H1 (cell line): ENCODE results near the gene VDAC2. TPM values are rescaled to one million over a fixed set of nuclear protein-coding genes. Genes with fewer than 3 reads are reported as not detected.

Source experiments
- CTCF ChIA-PET: fragments of 300-600 bp; sonication (Branson Sonifier 250); formaldehyde crosslinking; loops from one replicate; lab custom pipeline; 2021; ENCODE audit not compliant: partially characterized antibody; lab: Charles Lee
- POLR2A ChIA-PET: fragments of 300-600 bp; sonication (Branson Sonifier 250); formaldehyde crosslinking; loops from one replicate; lab custom pipeline; 2021; ENCODE audit warnings: inconsistent platforms; ENCODE audit not compliant: partially characterized antibody; lab: Charles Lee
- DNase-seq, 2 experiments: peaks; one replicate each; pipeline versions ENCODE4 v3.0.0 to v3.0.0-alpha.2; 2010 to 2022; ENCODE audit warnings: low spot score in 2 of 2, low read depth in 1 of 2, mixed read lengths in 1 of 2
- FAIRE-seq: peaks from 2 replicates; lab custom pipeline; 2011; peaks lifted over from hg19 to GRCh38; lab: Jason Lieb, UNC
- H2AFZ ChIP-seq: 2 replicates; pipeline ENCODE4 v1.8.1; 2012; ENCODE audit warnings: low read length, inconsistent platforms
- H2AK5ac ChIP-seq: 2 replicates; pipeline ENCODE4 v1.6.1; 2013; ENCODE audit warnings: low read depth, low read length
- H2BK120ac ChIP-seq: replicated peaks from 2 replicates; pipeline ENCODE3; 2013; ENCODE audit warnings: low read depth, low read length, inconsistent platforms
- H2BK12ac ChIP-seq: 2 replicates; pipeline ENCODE4 v1.6.1; 2013; ENCODE audit warnings: low read depth, low read length
- H2BK15ac ChIP-seq: 2 replicates; pipeline ENCODE4 v1.6.1; 2013; ENCODE audit warnings: low read length
- H2BK20ac ChIP-seq: 2 replicates; pipeline ENCODE4 v1.6.1; 2013; ENCODE audit warnings: low read length
- H2BK5ac ChIP-seq: 2 replicates; pipeline ENCODE4 v1.6.1; 2013; ENCODE audit warnings: low read depth, low read length
- H3K14ac ChIP-seq: 2 replicates; pipeline ENCODE4 v1.6.1; 2013; ENCODE audit warnings: inconsistent platforms; ENCODE audit not compliant: insufficient read length
- H3K18ac ChIP-seq: 2 replicates; pipeline ENCODE4 v1.6.1; 2013; ENCODE audit warnings: low read length; ENCODE audit errors: extremely low read depth
- H3K23ac ChIP-seq: 2 replicates; pipeline ENCODE4 v1.6.1; 2013; ENCODE audit warnings: inconsistent platforms; ENCODE audit not compliant: insufficient read length
- H3K23me2 ChIP-seq: 2 replicates; pipeline ENCODE4 v1.6.1; 2013; ENCODE audit warnings: low read depth, low read length
- H3K27ac ChIP-seq: 2 replicates; pipeline ENCODE4 v1.6.1; 2011; ENCODE audit warnings: low read depth, low read length, inconsistent platforms
- H3K27me3 ChIP-seq, 4 experiments: replicated peaks in 1 of 4; 1 replicate in 1 of 4; 2 replicates in 3 of 4; pipeline versions ENCODE4 v1.6.1 to v1.8.1; 2011 to 2013; ENCODE audit warnings: low read length in 3 of 4, mild to moderate bottlenecking in 3 of 4, inconsistent platforms in 2 of 4, mixed read lengths in 2 of 4, moderate library complexity in 1 of 4; ENCODE audit not compliant: control insufficient read depth in 3 of 4, insufficient read depth in 3 of 4; ENCODE audit errors: extremely low read depth in 1 of 4
- H3K36me3 ChIP-seq, 4 experiments: 2 replicates each; pipeline versions ENCODE4 v1.6.1 to v1.8.1; 2011 to 2013; ENCODE audit warnings: mild to moderate bottlenecking in 4 of 4, low read length in 3 of 4, moderate library complexity in 2 of 4, control low read depth in 1 of 4, inconsistent platforms in 1 of 4; ENCODE audit not compliant: insufficient read depth in 4 of 4, control insufficient read depth in 2 of 4
- H3K4ac ChIP-seq: replicated peaks from 2 replicates; pipeline ENCODE3; 2013; ENCODE audit warnings: low read length, low read depth, mixed read lengths, inconsistent platforms; ENCODE audit not compliant: insufficient read length
- H3K4me1 ChIP-seq, 4 experiments: replicated peaks in 1 of 4; 1 replicate in 1 of 4; 2 replicates in 3 of 4; pipeline versions ENCODE4 v1.6.1 to v1.8.1; 2011 to 2013; ENCODE audit warnings: low read length in 3 of 4, inconsistent platforms in 2 of 4, mixed read lengths in 1 of 4; ENCODE audit not compliant: insufficient read depth in 4 of 4, control insufficient read depth in 3 of 4
- H3K4me2 ChIP-seq, 2 experiments: 2 replicates each; pipeline versions ENCODE4 v1.6.1 to v1.8.1; 2011 to 2013; ENCODE audit warnings: low read depth in 2 of 2, low read length in 2 of 2, control low read depth in 1 of 2, inconsistent platforms in 1 of 2, mild to moderate bottlenecking in 1 of 2; ENCODE audit not compliant: insufficient read depth in 1 of 2
- H3K4me3 ChIP-seq, 4 experiments: fragments of 200-600, 300-600 bp in 1 of 4; sonication (generic), shearing (Covaris generic), sonication (Bioruptor Twin) in 1 of 4; 2 replicates each; pipeline versions ENCODE4 v1.5.1 to v1.8.1; 2011 to 2016; ENCODE audit warnings: low read length in 4 of 4, low read depth in 3 of 4, control low read depth in 2 of 4, inconsistent platforms in 2 of 4, mild to moderate bottlenecking in 2 of 4, mixed read lengths in 1 of 4, moderate library complexity in 1 of 4; ENCODE audit not compliant: insufficient read depth in 2 of 4; ENCODE audit errors: extremely low read depth in 1 of 4
- H3K56ac ChIP-seq: replicated peaks from 2 replicates; pipeline ENCODE3; 2013; ENCODE audit warnings: low read depth, mild to moderate bottlenecking, mixed read lengths, low read length, inconsistent platforms; ENCODE audit not compliant: insufficient read length
- H3K79me1 ChIP-seq: 2 replicates; pipeline ENCODE4 v1.6.1; 2013; ENCODE audit warnings: low read depth, low read length, control low read depth
- H3K79me2 ChIP-seq, 2 experiments: 2 replicates each; pipeline versions ENCODE4 v1.6.1 to v1.8.1; 2012 to 2013; ENCODE audit warnings: low read length in 2 of 2, mild to moderate bottlenecking in 2 of 2, inconsistent platforms in 1 of 2; ENCODE audit not compliant: insufficient read depth in 2 of 2, control insufficient read depth in 1 of 2
- H3K9ac ChIP-seq, 4 experiments: replicated peaks in 1 of 4; 1 replicate in 1 of 4; 2 replicates in 3 of 4; pipeline versions ENCODE4 v1.6.1 to v1.8.1; 2011 to 2013; ENCODE audit warnings: low read depth in 3 of 4, low read length in 3 of 4, control low read depth in 2 of 4, mild to moderate bottlenecking in 2 of 4, moderate library complexity in 2 of 4, inconsistent platforms in 1 of 4; ENCODE audit errors: extremely low read depth in 1 of 4
- H3K9me3 ChIP-seq, 2 experiments: 2 replicates each; pipeline versions ENCODE4 v1.6.1 to v1.8.1; 2012 to 2013; ENCODE audit warnings: mild to moderate bottlenecking in 2 of 2, moderate library complexity in 2 of 2, control low read depth in 1 of 2, inconsistent platforms in 1 of 2, low read depth in 1 of 2, low read length in 1 of 2, mixed read lengths in 1 of 2; ENCODE audit not compliant: insufficient read depth in 2 of 2
- H4K20me1 ChIP-seq, 2 experiments: replicated peaks in 1 of 2; 2 replicates each; pipeline versions ENCODE3 to v1.8.1; 2011 to 2013; ENCODE audit warnings: inconsistent platforms in 2 of 2, low read length in 2 of 2, mild to moderate bottlenecking in 1 of 2; ENCODE audit not compliant: insufficient read depth in 2 of 2, control insufficient read depth in 1 of 2
- H4K5ac ChIP-seq: 2 replicates; pipeline ENCODE4 v1.6.1; 2013; ENCODE audit warnings: low read length, low read depth, mixed read lengths, inconsistent platforms; ENCODE audit not compliant: insufficient read length
- H4K8ac ChIP-seq: 2 replicates; pipeline ENCODE4 v1.8.0; 2013; ENCODE audit warnings: mild to moderate bottlenecking, moderate library complexity, low read length, inconsistent platforms; ENCODE audit not compliant: insufficient read depth; ENCODE audit errors: extremely low read depth
- H4K91ac ChIP-seq: replicated peaks from 2 replicates; pipeline ENCODE3; 2013; ENCODE audit warnings: low read length, mixed read lengths, inconsistent platforms; ENCODE audit not compliant: insufficient read length
- ASH2L ChIP-seq: fragments of 200-600, 300-600 bp; sonication (generic); IDR thresholded peaks from one replicate; pipeline ENCODE4 v1.7.1; 2017; ENCODE audit warnings: low read length
- BCL11A ChIP-seq, 2 experiments: IDR thresholded peaks; one replicate each; pipeline ENCODE4 v1.6.1; 2011; ENCODE audit warnings: low read depth in 2 of 2, low read length in 2 of 2, mild to moderate bottlenecking in 2 of 2
- CBX5 ChIP-seq: fragments of 300-800, 300-1000 bp; sonication (generic); IDR thresholded peaks from 2 replicates; pipeline ENCODE4 v1.7.1; 2016; ENCODE audit warnings: antibody characterized with exemption, low read length, low read depth
- CTBP2 ChIP-seq: IDR thresholded peaks from 2 replicates; pipeline ENCODE4 v1.7.0; 2011; ENCODE audit warnings: borderline replicate concordance, mild to moderate bottlenecking, moderate library complexity, mixed read lengths, low read length; ENCODE audit not compliant: insufficient read depth, insufficient read length
- EP300 ChIP-seq, 2 experiments: IDR thresholded peaks; 1 replicate in 1 of 2; 2 replicates in 1 of 2; pipeline ENCODE4 v1.6.1; 2011 to 2012; ENCODE audit warnings: low read depth in 2 of 2, low read length in 2 of 2, mild to moderate bottlenecking in 2 of 2, borderline replicate concordance in 1 of 2, inconsistent platforms in 1 of 2, moderate library complexity in 1 of 2
- FOSL1 ChIP-seq: IDR thresholded peaks from 2 replicates; pipeline ENCODE4 v1.6.1; 2011; ENCODE audit warnings: mild to moderate bottlenecking, low read depth, low read length, moderate library complexity; ENCODE audit not compliant: insufficient read depth
- JUND ChIP-seq: IDR thresholded peaks from 2 replicates; pipeline ENCODE4 v1.6.1; 2011; ENCODE audit warnings: mild to moderate bottlenecking, improper control_type of control experiment, low read length
- KDM1A ChIP-seq: fragments of 200-600, 300-600 bp; sonication (generic); IDR thresholded peaks from 2 replicates; pipeline ENCODE4 v1.7.1; 2016; ENCODE audit warnings: mild to moderate bottlenecking, low read length, borderline replicate concordance
- KDM4A ChIP-seq: IDR thresholded peaks from one replicate; pipeline ENCODE4 v1.7.1; 2012; ENCODE audit warnings: low read depth, mild to moderate bottlenecking, moderate library complexity, low read length, inconsistent platforms; ENCODE audit not compliant: severe bottlenecking
- PHF8 ChIP-seq: fragments of 200-600 bp; sonication (generic); conservative IDR thresholded peaks from 2 replicates; pipeline ENCODE4 v1.7.1; 2012; ENCODE audit warnings: low read depth, mild to moderate bottlenecking, inconsistent platforms, low read length, moderate library complexity
- POLR2AphosphoS5 ChIP-seq: IDR thresholded peaks from 2 replicates; pipeline ENCODE4 v1.6.1; 2011; ENCODE audit warnings: low read depth, low read length
- SIX5 ChIP-seq: IDR thresholded peaks from 2 replicates; pipeline ENCODE4 v1.6.1; 2011; ENCODE audit warnings: mild to moderate bottlenecking, low read depth, low read length
- SRF ChIP-seq: IDR thresholded peaks from 2 replicates; pipeline ENCODE4 v1.6.1; 2011; ENCODE audit warnings: mild to moderate bottlenecking, low read depth, low read length, moderate library complexity
- ZNF274 ChIP-seq: IDR thresholded peaks from 2 replicates; pipeline ENCODE4 v1.7.0; 2012; ENCODE audit warnings: low read length, borderline replicate concordance; ENCODE audit errors: extremely low read depth
- WGBS, 2 experiments: shearing (Covaris generic) in 1 of 2; methylation state at CpG; one replicate each; pipeline versions ENCODE4 v1.1.6 to v1.1.7; 2013 to 2015; ENCODE audit warnings: low lambda C conversion rate in 2 of 2, mixed read lengths in 2 of 2, inconsistent platforms in 1 of 2, low coverage in 1 of 2, missing lambda C conversion rate in 1 of 2; ENCODE audit not compliant: insufficient replicate concordance in 2 of 2, insufficient coverage in 1 of 2, insufficient read length in 1 of 2; ENCODE audit errors: extremely low coverage in 1 of 2, missing lambda C conversion rate in 1 of 2; 5-methylcytosine and 5-hydroxymethylcytosine counted together
- polyA plus RNA-seq, 7 experiments: library from polyadenylated mRNA; depleted of rRNA in 3 of 7; stranded (reverse) in 5 of 7; unstranded in 2 of 7; fragments of >200 nt in 5 of 7; fragments of 200-250 nt in 2 of 7; gene quantifications; 1 replicate in 5 of 7; 2 replicates in 1 of 7; 4 replicates in 1 of 7; pipeline versions ENCODE4 v1.2.1 to v1.2.3, GENCODE V29; 2011 to 2013; ENCODE audit warnings: missing spikeins in 2 of 7, mixed read lengths in 2 of 7
- total RNA-seq: library from RNA; stranded (reverse); fragmentation: NEBNext Ultra II Directional; extraction: Animal tissue kit (Norgen Biotek cat#: 25700); gene quantifications from 2 replicates; pipeline ENCODE4 v1.2.1, GENCODE V29; 2021

The VDAC2 gene
- total and polyA plus RNA-seq, 2 of the 8 experiments (the other 6 are each of a cell fraction or from before 2014, with no cell fraction given) = 89.8 to 284 TPM

DNA sequence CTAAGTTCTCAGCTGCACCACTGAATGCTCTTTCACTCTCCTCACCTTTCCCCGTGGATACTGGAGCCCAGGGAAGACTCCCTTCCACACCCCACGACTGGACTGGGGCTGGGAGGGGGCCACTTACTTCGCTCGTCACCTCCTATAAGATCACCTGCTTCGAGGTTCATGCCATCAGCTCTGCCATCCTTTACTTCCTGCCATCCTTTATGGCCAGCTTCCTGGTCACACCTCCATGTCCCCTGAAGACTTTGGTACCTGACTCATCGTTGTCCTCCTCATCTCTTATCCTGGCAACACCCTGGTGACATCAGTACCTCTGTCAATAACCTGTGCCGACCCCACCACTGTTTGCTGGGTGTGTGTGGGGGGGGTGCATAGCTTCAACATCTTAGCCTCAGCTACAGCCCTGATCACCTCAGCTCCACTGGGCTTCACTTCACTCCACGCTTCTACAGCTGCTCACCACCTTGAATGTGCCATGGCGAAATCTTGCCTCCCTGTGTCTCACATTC is 8.7 kb upstream of the VDAC2 start:
- no peak overlapping the region for H2BK12ac ChIP-seq
- no peak overlapping the region for H3K4ac ChIP-seq
- H2AFZ ChIP-seq = no peak overlapping the region
- no peak for DNase-seq
- H3K79me1 ChIP-seq = no peaks in the 10 kb centered on the region
- H4K91ac ChIP-seq = no peak overlapping the region
- no peak overlapping the region for H2BK120ac ChIP-seq
- no peak overlapping the region for H3K27ac ChIP-seq
- no peaks in the 10 kb centered on the region for H3K79me2 ChIP-seq
- no peaks in the 10 kb centered on the region for H3K9me3 ChIP-seq
- no peak overlapping the region for H2BK15ac ChIP-seq
- H3K14ac ChIP-seq = no peak overlapping the region
- no peak for FAIRE-seq
- no peaks in the 10 kb centered on the region for H3K23me2 ChIP-seq
- H4K8ac ChIP-seq = no peak overlapping the region
- no peaks in the 10 kb centered on the region for H3K36me3 ChIP-seq
- H3K4me1 ChIP-seq = peaks cover 0 to under 1% (median 0%) of the 10 kb centered on the region in 4 experiments; a peak in 2 of 7 replicates
- ChIA-PET CTCF (interaction anchor here (0.7 to 0.9 kb wide), 3 partner anchors 15 to 94 kb away, joined by 3 to 5 read pairs (median 3); no protein-coding TSS in a partner anchor), POLR2A (interaction anchor here (3.7 to 36.7 kb wide), 2 partner anchors 9 to 26 kb away, joined by 34 to 801 read pairs; partner anchors contain the start of genes COMTD1 and VDAC2)
- H2AK5ac ChIP-seq = no peak overlapping the region
- H3K27me3 ChIP-seq = no peaks in the 10 kb centered on the region
- no peak overlapping the region for H3K23ac ChIP-seq
- H3K9ac ChIP-seq = no peak overlapping the region
- no peak overlapping the region for H3K4me3 ChIP-seq
- H4K20me1 ChIP-seq = no peaks in the 10 kb centered on the region
- WGBS, 2 experiments = 91% methylated on average over 9 of the region's 9 CpGs; no CpG with 5 or more reads in 1 of the 2 experiments
- no peak overlapping the region for H2BK5ac ChIP-seq
- H4K5ac ChIP-seq = no peak overlapping the region
- no peak overlapping the region for H3K4me2 ChIP-seq
- H2BK20ac ChIP-seq = no peak overlapping the region
- H3K18ac ChIP-seq = no peak overlapping the region
- no peak overlapping the region for H3K56ac ChIP-seq
- TF ChIP-seq EP300 (IDR thresholded peaks at IDR 0.05; ENCODE audit: borderline replicate concordance in 1 of 2, low read depth in 2 of 2, low read length in 2 of 2) (no peak), BCL11A (IDR thresholded peaks at IDR 0.05; ENCODE audit: low read depth in 2 of 2, low read length in 2 of 2) (no peak), POLR2AphosphoS5 (no peak), CTBP2 (no peak), FOSL1 (no peak), PHF8 (no peak), ASH2L (no peak), JUND (no peak), SRF (no peak), ZNF274 (no peak), CBX5 (no peak), SIX5 (no peak), KDM4A (no peak), KDM1A (no peak)
